ENCODE data around the gene PXDN. TPM values are rescaled to one million over a fixed set of nuclear protein-coding genes. Genes with fewer than 3 reads are reported as not detected.

The PXDN gene
- total and polyA plus RNA-seq, 2 donors (not counting 1 experiment from before 2014, with no cell fraction given): 0.21 to 1.4 TPM

GRCh38 chr2:1635823-1636222 is 108.5 kb downstream of the PXDN start:
- no peaks in the 10 kb centered on the region for H3K27me3 ChIP-seq (replicated peaks in 1 of 4; ENCODE audit: control extremely low read depth in 1 of 4, control insufficient read depth in 3 of 4, insufficient read depth in 4 of 4, low read length in 3 of 4)
- H3K4me2 ChIP-seq (replicated peaks; ENCODE audit: low read depth, low read length, poor library complexity, severe bottlenecking): no peak overlapping the region
- no peak overlapping the region for H3K27ac Mint-ChIP-seq
- H3K9ac ChIP-seq (ENCODE audit: low read length): no peak overlapping the region
- H3K79me2 ChIP-seq (ENCODE audit: control insufficient read depth, insufficient read depth, low read length): no peaks in the 10 kb centered on the region
- POLR2A ChIA-PET: no interaction called here
- no peaks in the 10 kb centered on the region for H3K4me1 ChIP-seq (ENCODE audit: control insufficient read depth in 2 of 2, insufficient read depth in 2 of 2, low read length in 2 of 2)
- CTCF ChIA-PET: no interaction called here
- H3K4me3 ChIP-seq (ENCODE audit: control extremely low read depth in 1 of 5, extremely low read depth in 1 of 5, insufficient read depth in 1 of 5, low read depth in 2 of 5, low read length in 4 of 5): no peak overlapping the region
- H3K27ac ChIP-seq (ENCODE audit: low read length in 2 of 2): no peak overlapping the region
- DNase-seq (no peak), ATAC-seq (ENCODE audit: low read depth) (no peak)
- intact Hi-C loops (cut with micrococcal nuclease): no loop called here
- no peaks in the 10 kb centered on the region for H4K20me1 ChIP-seq (ENCODE audit: control insufficient read depth, insufficient read depth, low read length, poor library complexity, severe bottlenecking)
- WGBS (ENCODE audit: insufficient coverage): 82% methylated on average over 7 of the region's 11 CpGs
- H3K27me3 Mint-ChIP-seq: no peaks in the 10 kb centered on the region
- no peaks in the 10 kb centered on the region for H3K4me1 Mint-ChIP-seq
- TF ChIP-seq EZH2 (IDR thresholded peaks at IDR 0.05; ENCODE audit: borderline replicate concordance, insufficient read depth, low read depth, low read length, poor library complexity, severe bottlenecking): no peak
- no peak for TF ChIP-seq CTCF (IDR thresholded peaks at IDR 0.05)
- no peaks in the 10 kb centered on the region for H3K9me3 ChIP-seq (ENCODE audit: control extremely low read depth in 1 of 3, control insufficient read depth in 2 of 3, insufficient read depth in 1 of 3, low read length in 2 of 3)
- H3K36me3 ChIP-seq (replicated peaks in 1 of 2; ENCODE audit: control extremely low read depth in 1 of 2, control insufficient read depth in 1 of 2, extremely low read depth in 1 of 2, insufficient read depth in 2 of 2, low read length in 1 of 2): no peaks in the 10 kb centered on the region
- H2AFZ ChIP-seq (ENCODE audit: insufficient read depth, low read depth, low read length, poor library complexity, severe bottlenecking): no peak overlapping the region
- H3K9me3 Mint-ChIP-seq (ENCODE audit: insufficient read depth): no peaks in the 10 kb centered on the region
- H3K4me3 Mint-ChIP-seq: no peak overlapping the region

- Histone ChIP-seq H3K4me1 (ENCODE audit: control insufficient read depth in 2 of 2, insufficient read depth in 2 of 2, low read length in 2 of 2) (no peaks in the 10 kb centered on the region), H3K27me3 (replicated peaks in 1 of 4; ENCODE audit: control extremely low read depth in 1 of 4, control insufficient read depth in 3 of 4, insufficient read depth in 4 of 4, low read length in 3 of 4) (no peaks in the 10 kb centered on the region), H3K4me2 (replicated peaks; ENCODE audit: low read depth, low read length, poor library complexity, severe bottlenecking) (no peak overlapping the region), H3K4me3 (ENCODE audit: control extremely low read depth in 1 of 5, extremely low read depth in 1 of 5, insufficient read depth in 1 of 5, low read depth in 2 of 5, low read length in 4 of 5) (no peak overlapping the region), H2AFZ (ENCODE audit: insufficient read depth, low read depth, low read length, poor library complexity, severe bottlenecking) (no peak overlapping the region), H4K20me1 (ENCODE audit: control insufficient read depth, insufficient read depth, low read length, poor library complexity, severe bottlenecking) (no peaks in the 10 kb centered on the region), H3K79me2 (ENCODE audit: control insufficient read depth, insufficient read depth, low read length) (no peaks in the 10 kb centered on the region), H3K27ac (ENCODE audit: low read length in 2 of 2) (no peak overlapping the region), H3K9me3 (ENCODE audit: control extremely low read depth in 1 of 3, control insufficient read depth in 2 of 3, insufficient read depth in 1 of 3, low read length in 2 of 3) (no peaks in the 10 kb centered on the region), H3K9ac (ENCODE audit: low read length) (no peak overlapping the region), H3K36me3 (replicated peaks in 1 of 2; ENCODE audit: control extremely low read depth in 1 of 2, control insufficient read depth in 1 of 2, extremely low read depth in 1 of 2, insufficient read depth in 2 of 2, low read length in 1 of 2) (no peaks in the 10 kb centered on the region)
- H3K4me1 Mint-ChIP-seq: no peaks in the 10 kb centered on the region
- H3K4me3 Mint-ChIP-seq: no peak overlapping the region
- no peak overlapping the region for H3K27ac Mint-ChIP-seq
- no peak for ATAC-seq (ENCODE audit: low read depth)
- no peaks in the 10 kb centered on the region for H3K9me3 Mint-ChIP-seq (ENCODE audit: insufficient read depth)
- no peaks in the 10 kb centered on the region for H3K27me3 Mint-ChIP-seq
- intact Hi-C loops (cut with micrococcal nuclease): no loop called here
- ChIA-PET POLR2A (no interaction called here), CTCF (no interaction called here)
- DNase-seq: no peak
- TF ChIP-seq EZH2 (IDR thresholded peaks at IDR 0.05; ENCODE audit: borderline replicate concordance, insufficient read depth, low read depth, low read length, poor library complexity, severe bottlenecking) (no peak), CTCF (IDR thresholded peaks at IDR 0.05) (no peak)
- WGBS (ENCODE audit: insufficient coverage): 95% methylated on average over 10 of the region's 12 CpGs
These were observed 109.5 kb downstream of the PXDN start for GRCh38 chr2:1634681-1635341.
